ENCODE data around the gene OLFML3.

Gene OLFML3

DNA sequence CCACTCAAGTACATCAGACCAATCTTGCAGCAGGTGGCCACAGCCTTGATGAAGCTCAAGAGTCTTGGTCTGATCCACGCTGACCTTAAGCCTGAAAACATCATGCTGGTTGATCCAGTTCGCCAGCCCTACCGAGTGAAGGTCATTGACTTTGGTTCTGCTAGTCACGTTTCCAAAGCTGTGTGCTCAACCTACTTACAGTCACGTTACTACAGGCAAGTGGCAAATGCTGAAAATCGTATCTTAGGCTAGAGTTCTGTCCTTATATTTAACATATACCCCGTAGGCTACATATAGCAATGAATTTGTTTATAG lies 38.1 kb upstream of the OLFML3 start:
- no peak overlapping the region for H2BK120ac ChIP-seq (ENCODE audit: low read depth, low read length)
- H3K27ac ChIP-seq (replicated peaks; ENCODE audit: low read length): no peak overlapping the region

DNA sequence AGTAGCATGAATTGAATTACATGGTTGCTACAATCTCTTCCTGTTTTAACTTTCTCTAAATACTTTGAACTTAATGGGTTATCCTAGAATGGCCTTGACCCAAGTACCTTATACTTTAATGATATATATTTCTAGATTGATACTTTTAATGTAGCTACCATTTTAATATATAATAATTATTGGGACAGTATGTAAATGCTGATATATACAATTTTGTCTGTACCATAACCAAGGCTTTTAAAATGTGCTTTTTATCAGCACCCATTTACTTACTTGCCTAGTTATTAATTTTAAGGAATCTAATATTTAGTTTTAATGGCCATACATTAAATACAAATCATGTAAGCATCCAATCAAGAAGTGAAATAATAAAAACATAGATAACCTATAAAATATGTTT lies 36.7 kb upstream of the OLFML3 start:
- H3K27me3 ChIP-seq (ENCODE audit: control insufficient read depth in 3 of 3, insufficient read depth in 3 of 3, low read depth in 1 of 3, low read length in 3 of 3): no peaks in the 10 kb centered on the region
- H2AK5ac ChIP-seq (ENCODE audit: low read depth, low read length): no peak overlapping the region
- H3K36me3 ChIP-seq (replicated peaks in 1 of 2; ENCODE audit: control insufficient read depth in 2 of 2, insufficient read depth in 2 of 2, low read length in 2 of 2): peaks cover 12 to 48% of the 10 kb centered on the region in 2 donors
- H3K79me1 ChIP-seq (ENCODE audit: low read depth, low read length): peaks cover 6% of the 10 kb centered on the region
- no peak overlapping the region for H2BK12ac ChIP-seq (ENCODE audit: low read length)
- no peak overlapping the region for H2AFZ ChIP-seq (ENCODE audit: low read length)
- H3K27ac ChIP-seq (replicated peaks; ENCODE audit: low read length): no peak overlapping the region
- no peak overlapping the region for H3K4me2 ChIP-seq (ENCODE audit: insufficient read depth, low read length, poor library complexity, severe bottlenecking)
- no peak overlapping the region for H3K4ac ChIP-seq (ENCODE audit: low read length)
- no peak overlapping the region for H4K8ac ChIP-seq (ENCODE audit: low read depth, low read length)
- no peak overlapping the region for H2BK120ac ChIP-seq (ENCODE audit: low read depth, low read length)
- no peak overlapping the region for H4K91ac ChIP-seq (ENCODE audit: low read depth, low read length, poor library complexity)
- H3K4me3 ChIP-seq (ENCODE audit: low read length in 2 of 2): no peak overlapping the region
- H3K4me1 ChIP-seq (ENCODE audit: control insufficient read depth in 2 of 2, insufficient read depth in 1 of 2, low read depth in 1 of 2, low read length in 2 of 2): no peaks in the 10 kb centered on the region
- no peak overlapping the region for H2BK15ac ChIP-seq (ENCODE audit: low read length)
- H3K23ac ChIP-seq (ENCODE audit: low read depth, low read length, poor library complexity): no peak overlapping the region
- peaks cover 0 to 19% of the 10 kb centered on the region in 2 donors for H3K9me3 ChIP-seq (replicated peaks in 1 of 2; ENCODE audit: control insufficient read depth in 2 of 2, insufficient read depth in 1 of 2, low read depth in 1 of 2, low read length in 2 of 2)
- H3K14ac ChIP-seq (ENCODE audit: low read length): no peak overlapping the region
- H3K18ac ChIP-seq (ENCODE audit: low read length): no peak overlapping the region
- no peak overlapping the region for H2BK5ac ChIP-seq (ENCODE audit: low read length)
- DNase-seq (ENCODE audit: low spot score): no peak
- H3K9ac ChIP-seq (ENCODE audit: low read depth, low read length, poor library complexity): no peak overlapping the region

More for the DNA sequence above, 38.1 kb upstream of the OLFML3 start:
- no peak overlapping the region for H3K4me2 ChIP-seq (ENCODE audit: insufficient read depth, low read length, poor library complexity, severe bottlenecking)
- no peak overlapping the region for H2BK15ac ChIP-seq (ENCODE audit: low read length)
- H3K23ac ChIP-seq (ENCODE audit: low read depth, low read length, poor library complexity): no peak overlapping the region
- no peaks in the 10 kb centered on the region for H3K27me3 ChIP-seq (ENCODE audit: control insufficient read depth in 3 of 3, insufficient read depth in 3 of 3, low read depth in 1 of 3, low read length in 3 of 3)
- no peak overlapping the region for H4K91ac ChIP-seq (ENCODE audit: low read depth, low read length, poor library complexity)
- peaks cover 0 to 19% of the 10 kb centered on the region in 2 donors for H3K9me3 ChIP-seq (replicated peaks in 1 of 2; ENCODE audit: control insufficient read depth in 2 of 2, insufficient read depth in 1 of 2, low read depth in 1 of 2, low read length in 2 of 2)
- no peak overlapping the region for H3K18ac ChIP-seq (ENCODE audit: low read length)
- no peak overlapping the region for H3K14ac ChIP-seq (ENCODE audit: low read length)
- no peak overlapping the region for H2BK12ac ChIP-seq (ENCODE audit: low read length)
- no peak overlapping the region for H3K4ac ChIP-seq (ENCODE audit: low read length)
- no peak overlapping the region for H4K8ac ChIP-seq (ENCODE audit: low read depth, low read length)
- DNase-seq (ENCODE audit: low spot score): no peak
- H2BK5ac ChIP-seq (ENCODE audit: low read length): no peak overlapping the region
- no peak overlapping the region for H2AFZ ChIP-seq (ENCODE audit: low read length)
- H3K4me3 ChIP-seq (ENCODE audit: low read length in 2 of 2): no peak overlapping the region
- no CpG with 5 or more reads among the region's 7 CpGs for WGBS, 2 donors (ENCODE audit: extremely low coverage in 2 of 2, insufficient read length in 2 of 2, insufficient replicate concordance in 1 of 2)
- no peak overlapping the region for H2AK5ac ChIP-seq (ENCODE audit: low read depth, low read length)
- no peaks in the 10 kb centered on the region for H3K4me1 ChIP-seq (ENCODE audit: control insufficient read depth in 2 of 2, insufficient read depth in 1 of 2, low read depth in 1 of 2, low read length in 2 of 2)
- peaks cover 6% of the 10 kb centered on the region for H3K79me1 ChIP-seq (ENCODE audit: low read depth, low read length)
- no peak overlapping the region for H3K9ac ChIP-seq (ENCODE audit: low read depth, low read length, poor library complexity)
- H3K36me3 ChIP-seq (replicated peaks in 1 of 2; ENCODE audit: control insufficient read depth in 2 of 2, insufficient read depth in 2 of 2, low read length in 2 of 2): peaks cover 12 to 48% of the 10 kb centered on the region in 2 donors

- Histone ChIP-seq H3K9ac (ENCODE audit: low read depth, low read length, poor library complexity) (no peak overlapping the region), H2BK15ac (ENCODE audit: low read length) (no peak overlapping the region), H3K18ac (ENCODE audit: low read length) (no peak overlapping the region), H3K4me3 (ENCODE audit: low read length in 2 of 2) (no peak overlapping the region), H3K9me3 (replicated peaks in 1 of 2; ENCODE audit: control insufficient read depth in 2 of 2, insufficient read depth in 1 of 2, low read depth in 1 of 2, low read length in 2 of 2) (peaks cover 0 to 19% of the 10 kb centered on the region in 2 donors), H4K8ac (ENCODE audit: low read depth, low read length) (no peak overlapping the region), H3K23ac (ENCODE audit: low read depth, low read length, poor library complexity) (no peak overlapping the region), H2AFZ (ENCODE audit: low read length) (no peak overlapping the region), H3K4me2 (ENCODE audit: insufficient read depth, low read length, poor library complexity, severe bottlenecking) (no peak overlapping the region), H3K4ac (ENCODE audit: low read length) (no peak overlapping the region), H3K14ac (ENCODE audit: low read length) (no peak overlapping the region), H2BK120ac (ENCODE audit: low read depth, low read length) (no peak overlapping the region), H2BK12ac (ENCODE audit: low read length) (no peak overlapping the region), H2BK5ac (ENCODE audit: low read length) (no peak overlapping the region), H3K36me3 (replicated peaks in 1 of 2; ENCODE audit: control insufficient read depth in 2 of 2, insufficient read depth in 2 of 2, low read length in 2 of 2) (peaks cover 12 to 48% of the 10 kb centered on the region in 2 donors), H3K79me1 (ENCODE audit: low read depth, low read length) (peaks cover 3% of the 10 kb centered on the region), H3K27me3 (ENCODE audit: control insufficient read depth in 3 of 3, insufficient read depth in 3 of 3, low read depth in 1 of 3, low read length in 3 of 3) (no peaks in the 10 kb centered on the region), H3K4me1 (ENCODE audit: control insufficient read depth in 2 of 2, insufficient read depth in 1 of 2, low read depth in 1 of 2, low read length in 2 of 2) (no peaks in the 10 kb centered on the region), H3K27ac (replicated peaks; ENCODE audit: low read length) (no peak overlapping the region), H2AK5ac (ENCODE audit: low read depth, low read length) (no peak overlapping the region), H4K91ac (ENCODE audit: low read depth, low read length, poor library complexity) (no peak overlapping the region)
- DNase-seq (ENCODE audit: low spot score): no peak
Observed at GRCh38 chr1:113943028-113943811, 36.1 kb upstream of the OLFML3 start.

DNA sequence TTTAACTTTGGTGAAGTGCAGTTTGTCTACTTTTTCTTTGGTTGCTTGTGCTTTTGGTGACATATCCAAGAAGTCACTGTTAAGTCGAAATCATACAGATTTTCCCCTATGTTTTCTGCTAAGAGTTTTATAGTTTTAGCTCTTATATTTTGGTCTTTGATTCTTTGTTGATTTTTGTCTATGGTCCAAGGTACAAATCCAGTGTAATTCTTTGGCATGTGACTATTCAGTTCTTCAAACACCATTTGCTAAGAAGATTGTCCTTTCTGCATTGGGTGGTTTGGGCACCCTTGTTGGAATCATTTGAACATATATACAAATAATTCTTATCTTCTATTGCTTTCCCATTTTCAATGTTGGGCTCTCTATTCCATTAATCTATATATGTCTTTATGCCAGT lies 33.9 kb upstream of the OLFML3 start:
- no peak overlapping the region for H2BK15ac ChIP-seq (ENCODE audit: low read length)

More for the DNA sequence above, 33.9 kb upstream of the OLFML3 start:
- H4K91ac ChIP-seq (ENCODE audit: low read depth, low read length, poor library complexity): no peak overlapping the region
- H3K4me3 ChIP-seq (ENCODE audit: low read length in 2 of 2): no peak overlapping the region
- no peak overlapping the region for H3K4ac ChIP-seq (ENCODE audit: low read length)
- H3K4me2 ChIP-seq (ENCODE audit: insufficient read depth, low read length, poor library complexity, severe bottlenecking): no peak overlapping the region
- no peaks in the 10 kb centered on the region for H3K4me1 ChIP-seq (ENCODE audit: control insufficient read depth in 2 of 2, insufficient read depth in 1 of 2, low read depth in 1 of 2, low read length in 2 of 2)
- H3K27ac ChIP-seq (replicated peaks; ENCODE audit: low read length): no peak overlapping the region
- peaks cover 0 to 19% of the 10 kb centered on the region in 2 donors for H3K9me3 ChIP-seq (replicated peaks in 1 of 2; ENCODE audit: control insufficient read depth in 2 of 2, insufficient read depth in 1 of 2, low read depth in 1 of 2, low read length in 2 of 2)
- H2AFZ ChIP-seq (ENCODE audit: low read length): no peak overlapping the region
- DNase-seq (ENCODE audit: low spot score): no peak
- H3K27me3 ChIP-seq (ENCODE audit: control insufficient read depth in 3 of 3, insufficient read depth in 3 of 3, low read depth in 1 of 3, low read length in 3 of 3): no peaks in the 10 kb centered on the region
- H2BK5ac ChIP-seq (ENCODE audit: low read length): no peak overlapping the region
- no peak overlapping the region for H2BK120ac ChIP-seq (ENCODE audit: low read depth, low read length)
- peaks cover 3% of the 10 kb centered on the region for H3K79me1 ChIP-seq (ENCODE audit: low read depth, low read length)
- no peak overlapping the region for H2BK12ac ChIP-seq (ENCODE audit: low read length)
- H3K36me3 ChIP-seq (replicated peaks in 1 of 2; ENCODE audit: control insufficient read depth in 2 of 2, insufficient read depth in 2 of 2, low read length in 2 of 2): peaks cover 11 to 45% of the 10 kb centered on the region in 2 donors
- no CpG with 5 or more reads among the region's 1 CpG for WGBS, 2 donors (ENCODE audit: extremely low coverage in 2 of 2, insufficient read length in 2 of 2, insufficient replicate concordance in 1 of 2)
- H3K18ac ChIP-seq (ENCODE audit: low read length): no peak overlapping the region
- no peak overlapping the region for H3K23ac ChIP-seq (ENCODE audit: low read depth, low read length, poor library complexity)
- no peak overlapping the region for H3K14ac ChIP-seq (ENCODE audit: low read length)
- H4K8ac ChIP-seq (ENCODE audit: low read depth, low read length): no peak overlapping the region
- no peak overlapping the region for H3K9ac ChIP-seq (ENCODE audit: low read depth, low read length, poor library complexity)
- H2AK5ac ChIP-seq (ENCODE audit: low read depth, low read length): no peak overlapping the region

Measured in neuronal stem cell (in vitro differentiated cells).